GM10266 (cell line): ENCODE data around the gene SORL1-AS1.
A peak's percentile ranks its signal among the peaks of the same experiment; 100 is the strongest.

Experiments
- DNase-seq: peaks from one replicate; pipeline ENCODE4 v3.0.0; 2012; ENCODE audit errors: extremely low spot score
- CTCF ChIP-seq: IDR thresholded peaks from 2 replicates; pipeline ENCODE4 v1.5.1; 2012; ENCODE audit warnings: mild to moderate bottlenecking, low read depth; ENCODE audit not compliant: control insufficient read depth, insufficient read depth; ENCODE audit errors: missing control alignments

SORL1-AS1 gene

DNA sequence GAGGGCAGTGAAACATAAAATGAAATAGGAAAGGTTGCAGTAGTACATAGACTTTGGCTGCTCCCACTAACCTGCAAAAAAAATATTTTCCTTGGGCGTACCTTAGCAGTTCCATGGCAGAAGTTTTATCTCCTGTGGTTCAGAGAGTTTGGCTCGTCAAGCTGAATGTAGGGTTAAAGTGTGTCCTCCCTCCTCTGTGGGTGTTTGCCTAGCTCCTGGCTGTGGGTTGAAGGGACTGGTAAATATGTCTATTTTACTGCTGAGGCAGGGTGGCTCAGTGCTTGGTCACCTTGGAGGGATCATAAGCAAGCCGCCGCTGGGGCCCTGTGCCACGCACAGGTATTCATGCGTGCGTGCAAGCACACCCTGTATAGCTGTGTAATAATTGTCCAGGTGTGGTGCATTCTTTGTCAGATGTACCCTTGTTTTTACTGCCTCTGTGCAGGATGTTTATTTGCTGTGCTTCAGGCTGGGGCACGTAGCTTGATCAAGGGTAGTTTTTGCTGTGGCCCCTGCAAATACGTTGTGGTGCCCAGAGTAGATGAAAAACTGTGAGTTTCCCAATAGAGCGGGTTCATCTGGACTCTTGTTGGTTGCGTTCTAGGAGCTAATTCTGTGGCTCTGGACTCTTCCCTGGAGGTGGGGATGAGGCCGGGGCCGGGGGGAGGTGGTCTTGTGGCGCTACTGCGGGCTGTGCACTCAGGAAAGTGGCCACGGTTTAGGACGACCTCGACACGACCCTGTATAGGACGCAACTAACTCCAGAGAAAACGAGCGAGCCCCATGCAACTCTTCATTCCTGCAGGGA, 1.4 kb downstream of the SORL1-AS1 start:
- DNase-seq = no peak
- no peak for TF ChIP-seq CTCF

- TF ChIP-seq CTCF = no peak
- no peak for DNase-seq
Measured at GRCh38 chr11:121450401-121450800, 2.4 kb downstream of the SORL1-AS1 start.

DNA sequence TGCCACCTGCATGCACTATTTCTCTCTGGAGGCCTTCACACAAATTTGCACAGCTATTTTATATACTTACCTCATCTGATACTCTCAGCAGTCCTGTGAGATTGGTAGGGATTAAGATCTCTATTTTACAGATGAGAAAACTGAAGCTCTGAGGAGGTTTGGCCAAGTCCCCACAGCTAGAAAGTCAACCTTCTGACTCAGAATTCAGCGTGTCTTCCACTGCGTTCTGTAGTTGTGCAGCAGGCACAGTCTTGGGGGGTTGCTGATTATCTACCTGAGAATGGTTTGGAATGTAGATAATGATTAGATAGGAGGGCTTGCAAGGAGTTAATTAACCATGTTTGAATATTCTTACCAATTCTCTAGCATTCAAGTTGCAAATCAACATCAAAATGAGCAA, 3.1 kb downstream of the SORL1-AS1 start:
- DNase-seq = no peak
- no peak for TF ChIP-seq CTCF

DNA sequence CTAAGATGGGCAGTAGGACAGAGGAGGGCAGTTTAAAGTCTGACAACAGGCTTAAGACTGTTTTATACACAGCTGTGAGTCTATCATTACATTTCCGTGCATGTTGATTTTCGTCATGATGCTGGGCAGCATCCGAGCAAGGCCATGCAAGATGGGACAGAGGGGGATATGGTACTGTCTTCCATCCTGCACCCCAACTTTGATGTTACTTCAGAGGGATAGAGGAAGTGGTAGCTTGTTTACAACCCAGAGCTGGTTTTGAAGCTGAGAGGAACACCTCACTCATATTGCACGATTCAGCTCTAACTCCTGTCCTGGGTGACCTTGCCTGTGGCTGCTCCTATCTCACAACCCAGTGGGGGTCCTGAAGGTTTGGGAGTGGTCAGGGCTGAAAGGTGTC, 3.6 kb downstream of the SORL1-AS1 start:
- TF ChIP-seq CTCF = no peak
- no peak for DNase-seq

DNA sequence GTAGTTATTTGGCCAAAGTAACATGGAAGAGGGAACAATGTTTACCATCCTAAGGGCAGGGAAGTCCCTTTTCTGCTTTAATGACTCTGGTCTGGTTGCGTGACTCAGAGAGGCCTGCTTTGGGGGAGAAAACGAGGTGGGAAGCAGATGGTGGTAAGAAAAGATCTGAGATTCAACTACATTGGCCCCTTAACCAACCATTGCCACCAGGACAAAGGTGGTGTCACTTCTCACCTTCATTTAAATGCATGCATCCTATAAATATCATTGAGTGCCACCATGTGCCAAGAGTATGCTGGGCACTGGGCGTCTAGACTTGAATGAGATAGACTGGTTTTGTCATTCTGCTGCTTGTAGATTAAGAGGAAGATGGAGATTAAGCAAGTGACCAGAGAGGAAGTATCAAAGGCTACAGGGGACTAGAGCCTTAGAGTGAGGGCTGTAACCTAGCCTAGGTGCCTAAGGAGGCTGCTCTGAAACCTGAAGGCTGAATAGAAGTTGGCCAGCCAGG, 4.3 kb downstream of the SORL1-AS1 start:
- no peak for TF ChIP-seq CTCF
- DNase-seq = no peak

DNA sequence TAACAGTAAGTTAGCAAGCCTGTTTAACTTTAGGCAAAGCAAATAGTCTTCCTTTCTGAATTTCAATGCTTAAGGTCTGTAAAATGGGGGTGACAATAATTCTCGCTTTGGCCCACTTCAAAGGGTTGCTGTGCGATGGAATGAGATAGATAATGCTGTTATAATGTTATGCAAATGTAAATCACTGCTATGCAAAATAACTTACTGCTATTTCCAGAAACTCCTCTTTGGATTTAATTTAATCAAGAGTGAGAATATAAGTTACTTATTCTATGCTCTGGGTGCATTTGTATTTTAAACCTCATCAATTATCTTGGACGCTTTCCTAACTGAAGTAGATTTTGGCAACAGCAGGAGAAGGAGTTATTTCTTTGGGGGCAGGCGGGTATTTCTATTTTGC, 4.8 kb downstream of the SORL1-AS1 start:
- no peak for TF ChIP-seq CTCF
- DNase-seq = no peak

GRCh38 chr11:121446752-121447156, 6.0 kb downstream of the SORL1-AS1 start:
- no peak for DNase-seq
- peak; percentile 21 for TF ChIP-seq CTCF
